GM21447 (cell line): ENCODE data around the gene MARCHF10.
"Not testable (repeated sequence)": the region's sequence is repeated elsewhere in the genome, so short reads cannot be mapped to it uniquely, and the experiment has no call there.

Experiments
- ATAC-seq: cut with Tn5 transposase; IDR thresholded peaks from one replicate; pipeline ENCODE4 v1.9.1; 2021; ENCODE audit not compliant: unreplicated experiment

Gene MARCHF10

GRCh38 chr17:62791235-62791734 lies 16.8 kb downstream of the MARCHF10 start:
- no peak for ATAC-seq

GRCh38 chr17:62790564-62790986 lies 17.5 kb downstream of the MARCHF10 start:
- no peak for ATAC-seq

- ATAC-seq = no peak
Measured at GRCh38 chr17:62787366-62787765, 20.7 kb downstream of the MARCHF10 start.

GRCh38 chr17:62786646-62787045 lies 21.5 kb downstream of the MARCHF10 start:
- ATAC-seq = no peak

DNA sequence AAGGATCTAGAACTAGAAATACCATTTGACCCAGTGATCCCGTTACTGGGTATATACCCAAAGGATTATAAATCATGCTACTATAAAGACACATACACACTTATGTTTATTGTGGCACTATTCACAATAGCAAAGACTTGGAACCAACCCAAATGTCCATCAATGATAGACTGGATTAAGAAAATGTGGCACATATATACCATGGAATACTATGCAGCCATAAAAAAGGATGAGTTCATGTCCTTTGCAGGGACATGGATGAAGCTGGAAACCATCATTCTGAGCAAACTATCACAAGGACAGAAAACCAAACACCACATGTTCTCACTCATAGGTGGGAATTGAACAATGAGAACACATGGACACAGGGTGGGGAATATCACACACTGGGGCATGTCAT lies 22.1 kb downstream of the MARCHF10 start:
- ATAC-seq = not testable (repeated sequence)

DNA sequence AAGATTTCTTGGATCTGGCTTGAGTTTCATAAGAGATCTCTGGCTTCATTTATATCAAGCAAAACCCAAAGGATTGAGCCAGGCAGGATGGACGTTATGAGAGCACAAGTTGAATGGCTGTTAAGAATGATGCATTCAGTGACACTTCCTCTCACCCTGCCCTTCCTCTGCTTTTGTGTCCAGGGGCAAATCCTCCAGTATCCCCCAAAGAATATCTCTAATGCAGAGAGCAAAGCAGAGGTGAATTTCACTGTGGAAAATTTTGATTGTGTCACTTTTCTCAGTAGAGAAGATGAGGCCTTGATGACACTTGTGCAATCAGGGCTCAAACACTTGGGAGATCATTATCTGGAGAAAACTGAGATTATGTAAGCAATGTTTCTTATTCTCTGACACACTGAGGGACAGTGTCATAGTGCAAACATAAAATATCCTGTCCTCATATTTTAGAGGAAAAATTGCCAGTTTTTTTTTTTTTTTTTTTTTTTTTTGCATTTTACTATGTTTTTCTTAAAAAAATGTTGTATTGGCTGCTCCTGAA lies 25.3 kb downstream of the MARCHF10 start:
- no peak for ATAC-seq

GRCh38 chr17:62781831-62782251 lies 26.3 kb downstream of the MARCHF10 start:
- no peak for ATAC-seq

DNA sequence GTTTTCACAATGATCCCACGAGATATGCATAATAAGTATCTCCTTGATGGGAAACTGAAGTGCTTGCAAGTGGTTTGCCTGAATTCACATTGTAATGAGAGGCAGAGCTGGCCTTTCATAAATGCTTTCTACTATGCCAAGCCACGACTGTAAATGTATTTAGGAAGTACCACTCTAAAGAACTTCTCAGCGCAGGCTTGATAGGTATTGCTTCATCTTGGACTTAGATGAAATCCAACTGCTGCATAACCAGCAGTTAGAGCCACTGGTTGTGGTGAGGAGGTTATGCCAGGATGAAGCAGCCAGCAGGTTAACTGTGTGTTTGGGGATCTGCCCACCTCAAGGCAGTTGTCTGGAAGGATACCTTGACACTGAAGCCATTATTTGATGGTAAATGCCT lies 26.8 kb downstream of the MARCHF10 start:
- ATAC-seq = no peak

GRCh38 chr17:62780951-62781350 lies 27.2 kb downstream of the MARCHF10 start:
- no peak for ATAC-seq

DNA sequence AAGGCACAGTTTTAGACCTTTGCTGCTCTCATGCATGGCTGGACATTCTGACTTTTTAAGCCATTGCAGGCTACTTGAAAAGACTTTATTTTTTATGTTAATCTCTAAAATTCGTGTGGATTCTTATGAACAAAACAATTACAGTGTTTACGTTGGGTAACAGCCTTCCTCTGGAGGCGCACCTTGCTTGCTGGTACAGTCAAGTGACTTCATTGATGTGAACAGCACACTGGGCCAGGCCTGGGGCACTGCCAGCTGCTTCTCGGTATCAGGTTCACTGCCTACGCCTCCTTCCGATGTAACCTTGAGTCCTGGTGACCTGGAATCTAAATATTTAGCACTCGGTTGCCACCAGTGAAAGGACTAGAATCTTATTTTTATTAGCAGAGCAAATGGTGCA lies 27.8 kb downstream of the MARCHF10 start:
- ATAC-seq = no peak

- ATAC-seq = no peak
Measured at GRCh38 chr17:62778990-62779681, 29.0 kb downstream of the MARCHF10 start.

- no peak for ATAC-seq
Measured at GRCh38 chr17:62775876-62776275, 32.2 kb downstream of the MARCHF10 start.

- ATAC-seq = no peak
Measured at GRCh38 chr17:62774338-62774737, 33.8 kb downstream of the MARCHF10 start.

DNA sequence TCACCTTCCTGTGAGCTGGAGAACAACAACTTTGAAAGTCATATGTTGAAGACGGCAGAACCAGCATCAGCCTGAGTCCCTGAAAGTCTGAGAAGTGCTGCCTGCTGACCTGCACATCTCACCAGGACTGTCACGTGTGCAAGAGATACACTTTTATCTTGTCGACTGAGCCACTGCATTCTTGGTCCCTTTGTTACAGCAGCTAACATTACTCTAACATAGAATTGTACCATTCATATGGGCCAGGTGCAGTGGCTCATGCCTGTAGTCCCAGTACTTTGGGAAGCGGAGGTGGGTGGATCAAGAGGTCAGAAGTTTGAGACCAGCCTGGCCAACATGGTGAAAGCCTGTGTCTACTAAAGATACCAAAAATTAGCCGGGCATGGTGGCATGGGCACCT lies 40.1 kb downstream of the MARCHF10 start:
- no peak for ATAC-seq

DNA sequence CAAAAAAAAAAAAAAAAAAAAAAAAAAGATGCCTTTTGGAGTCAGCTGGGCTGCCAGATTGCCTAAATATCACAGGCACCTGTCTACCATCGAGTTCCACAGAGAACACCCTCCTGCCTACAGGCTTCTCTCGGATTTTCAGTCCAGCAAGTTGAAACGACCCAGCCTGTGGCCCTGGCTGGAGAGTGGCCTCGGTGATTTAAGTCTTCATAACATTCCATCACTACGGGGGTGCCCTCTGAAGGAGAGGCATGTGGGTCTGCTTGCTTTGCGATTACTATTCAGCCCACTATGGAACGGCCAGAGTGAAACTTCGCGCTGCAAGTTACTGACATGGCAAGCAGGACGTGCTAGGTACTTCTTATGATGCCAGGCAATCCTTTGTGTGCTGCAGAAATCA lies 42.8 kb downstream of the MARCHF10 start:
- no peak for ATAC-seq

DNA sequence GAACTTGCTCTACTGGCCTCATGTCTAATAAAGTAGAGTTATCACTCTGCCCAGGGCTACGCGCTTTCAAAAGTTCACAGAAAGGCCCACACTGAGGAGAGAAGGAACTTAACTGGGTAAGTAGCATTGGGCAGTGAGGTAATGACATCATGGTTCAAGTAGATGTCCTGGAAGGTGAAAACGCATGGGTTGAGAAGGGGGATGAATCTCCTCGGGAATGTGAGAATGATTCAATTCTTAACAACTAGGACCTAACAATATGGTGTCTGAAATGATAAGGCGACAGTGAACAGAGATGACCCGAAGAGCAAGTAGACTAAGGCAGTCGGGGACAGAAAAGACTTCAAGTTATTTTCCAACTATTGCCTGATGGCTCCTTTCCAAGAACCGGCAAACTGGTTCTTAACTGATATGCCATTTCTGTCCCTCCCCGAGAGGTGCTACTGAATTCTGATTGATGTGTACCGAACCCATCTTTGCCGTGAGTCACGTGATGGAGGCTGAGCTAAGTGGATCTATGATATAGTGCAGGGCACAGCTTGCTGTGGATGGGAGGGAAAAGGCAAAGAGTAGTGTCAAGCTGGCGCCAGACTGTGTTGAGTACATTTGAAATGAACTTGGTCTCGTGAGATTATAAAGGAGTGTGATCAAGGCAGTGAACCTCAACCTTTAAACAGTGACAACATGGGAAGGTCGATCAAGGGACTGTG lies 44.1 kb downstream of the MARCHF10 start:
- ATAC-seq = no peak

- ATAC-seq = no peak
Measured at GRCh38 chr17:62761884-62762283, 46.2 kb downstream of the MARCHF10 start.

- ATAC-seq = no peak
Measured at GRCh38 chr17:62760945-62761267, 47.2 kb downstream of the MARCHF10 start.

- no peak for ATAC-seq
Measured at GRCh38 chr17:62760059-62760944, 47.8 kb downstream of the MARCHF10 start.

DNA sequence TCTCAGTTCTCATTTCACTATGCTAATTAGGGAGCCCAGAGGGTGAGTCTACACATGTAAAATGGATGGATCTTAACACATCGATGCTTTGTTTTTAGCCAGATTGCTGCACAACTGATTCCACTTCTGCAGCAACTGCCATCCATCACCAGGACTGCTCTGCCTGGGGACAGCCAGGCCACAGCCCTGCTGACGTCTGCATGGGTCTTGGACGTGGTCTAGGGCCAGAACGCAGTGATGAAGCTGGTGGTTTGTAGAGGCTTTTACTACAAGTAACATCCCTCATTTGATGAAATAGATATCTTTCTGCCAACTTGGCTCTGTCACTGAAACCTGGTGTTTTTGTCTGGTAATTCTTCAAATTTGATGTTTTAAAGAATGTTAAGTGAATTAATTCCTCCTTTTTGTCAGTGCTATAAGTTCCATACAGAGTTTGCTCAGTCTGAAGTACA lies 50.6 kb downstream of the MARCHF10 start:
- ATAC-seq = no peak

GRCh38 chr17:62756198-62756597 lies 51.9 kb downstream of the MARCHF10 start:
- ATAC-seq = no peak
